ENCODE results near the gene CDH4.

DNA sequence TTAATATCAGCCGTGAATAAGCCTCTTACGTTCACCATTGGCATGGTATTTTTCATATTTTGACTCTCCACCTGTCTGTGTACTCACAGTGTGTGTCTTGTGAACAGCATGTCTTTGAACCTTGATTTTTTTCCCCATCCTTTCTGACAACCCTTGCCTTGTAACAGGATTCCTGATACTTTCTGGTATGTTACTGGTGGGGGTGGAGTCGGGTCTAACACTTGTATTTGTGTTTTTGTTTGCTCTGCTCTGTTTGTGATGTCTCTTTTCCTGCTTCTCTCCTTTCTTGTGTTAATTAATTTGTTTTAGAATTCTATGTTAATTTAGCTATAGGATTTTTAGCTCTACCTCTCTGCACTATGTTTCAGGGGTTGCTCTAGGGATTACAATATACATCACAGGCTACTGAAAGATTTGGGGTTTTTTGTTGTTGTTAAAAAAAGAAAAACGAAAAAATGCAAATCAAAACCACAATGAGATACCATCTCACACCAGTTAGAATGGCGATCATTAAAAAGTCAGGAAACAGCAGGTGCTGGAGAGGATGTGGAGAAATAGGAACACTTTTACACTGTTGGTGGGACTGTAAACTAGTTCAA is 245.1 kb downstream of the CDH4 start:
- TF ChIP-seq CTCF (IDR thresholded peaks at IDR 0.05) (no peak), POLR2A (IDR thresholded peaks at IDR 0.05) (no peak)
